ENCODE results near the gene PUS7.
"Not testable (repeated sequence)": the region's sequence is repeated elsewhere in the genome, so short reads cannot be mapped to it uniquely, and the experiment has no call there.

The PUS7 gene

DNA sequence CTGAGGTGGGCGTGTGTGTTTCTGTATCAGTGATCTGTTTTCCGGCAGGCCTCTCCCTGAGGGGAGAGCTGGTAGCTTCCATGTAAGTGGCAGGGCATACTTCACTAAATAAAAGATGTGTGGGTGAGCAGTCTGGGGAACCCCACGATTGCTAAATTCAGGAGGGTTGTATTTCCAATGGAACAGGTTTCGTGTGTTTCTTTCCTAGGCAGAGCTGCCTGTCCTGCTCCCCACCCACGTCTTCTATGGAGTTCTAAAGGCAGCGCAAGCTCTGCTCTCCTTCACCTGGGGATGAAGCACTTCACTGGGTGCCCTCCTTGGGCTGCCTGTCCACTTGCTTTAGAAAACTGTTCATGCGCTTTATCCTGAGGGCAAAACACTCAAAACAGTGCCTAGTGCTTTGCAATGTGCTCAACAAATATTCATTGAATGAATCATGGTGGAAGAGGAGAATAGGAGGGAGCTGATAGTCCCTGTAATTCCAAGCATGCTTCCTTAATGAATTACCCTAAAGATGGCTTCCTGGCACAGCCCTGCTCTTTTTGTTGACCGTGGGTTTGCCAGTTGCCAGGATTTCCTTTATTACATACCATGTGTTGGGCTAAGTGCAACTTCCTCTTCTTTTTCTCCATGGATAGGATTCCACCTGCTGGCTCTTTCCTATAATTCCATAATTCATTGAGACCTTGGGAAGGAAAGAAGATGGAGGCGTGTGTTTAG is 82.7 kb downstream of the PUS7 start:
- no peak overlapping the region for H3K4me2 ChIP-seq (ENCODE audit: low read length)
- H3K9me3 ChIP-seq (ENCODE audit: insufficient read depth, low read depth, low read length) = no peaks in the 10 kb centered on the region
- H3K27ac ChIP-seq (ENCODE audit: low read depth, low read length) = peak overlapping the region; percentile 6
- H3K36me3 ChIP-seq (ENCODE audit: control insufficient read depth in 1 of 2, insufficient read depth in 2 of 2, low read length in 2 of 2) = no peaks in the 10 kb centered on the region
- no peak overlapping the region for H2BK120ac ChIP-seq (ENCODE audit: insufficient read depth, low read length, poor library complexity)
- H2BK12ac ChIP-seq (ENCODE audit: low read length) = no peak overlapping the region
- H3K18ac ChIP-seq (ENCODE audit: low read length) = no peak overlapping the region
- peaks cover 4 to 5% of the 10 kb centered on the region in 2 experiments for H3K4me1 ChIP-seq (ENCODE audit: control insufficient read depth in 1 of 2, insufficient read depth in 2 of 2, low read length in 2 of 2)
- no peaks in the 10 kb centered on the region for H3K27me3 ChIP-seq (ENCODE audit: insufficient read depth, low read length)
- H2AFZ ChIP-seq (ENCODE audit: insufficient read depth, low read length, poor library complexity) = peak overlapping the region; percentile 19
- H2BK5ac ChIP-seq (ENCODE audit: low read depth, low read length, poor library complexity) = no peak overlapping the region
- no peak overlapping the region for H3K14ac ChIP-seq (ENCODE audit: low read length)
- no peak overlapping the region for H4K12ac ChIP-seq (ENCODE audit: low read depth, low read length)
- H3K79me1 ChIP-seq (ENCODE audit: low read length) = no peaks in the 10 kb centered on the region
- no peak overlapping the region for H3K23ac ChIP-seq (ENCODE audit: low read length)
- H3K4me3 ChIP-seq (ENCODE audit: low read depth, low read length) = no peak overlapping the region
- H2AK5ac ChIP-seq (ENCODE audit: low read length) = no peak overlapping the region
- H3K79me2 ChIP-seq (ENCODE audit: control insufficient read depth, insufficient read depth, low read length, poor library complexity) = no peaks in the 10 kb centered on the region
- peak; percentile 73 to 89 for DNase-seq
- no peak overlapping the region for H4K8ac ChIP-seq (ENCODE audit: low read depth, low read length)
- no peak overlapping the region for H4K91ac ChIP-seq (ENCODE audit: low read depth, low read length)
- no CpG with 5 or more reads among the region's 9 CpGs for WGBS (ENCODE audit: extremely low coverage, insufficient coverage, insufficient read length)
- H3K4ac ChIP-seq (ENCODE audit: low read depth, low read length) = no peak overlapping the region
- no peak overlapping the region for H3K9ac ChIP-seq (ENCODE audit: low read length)

DNA sequence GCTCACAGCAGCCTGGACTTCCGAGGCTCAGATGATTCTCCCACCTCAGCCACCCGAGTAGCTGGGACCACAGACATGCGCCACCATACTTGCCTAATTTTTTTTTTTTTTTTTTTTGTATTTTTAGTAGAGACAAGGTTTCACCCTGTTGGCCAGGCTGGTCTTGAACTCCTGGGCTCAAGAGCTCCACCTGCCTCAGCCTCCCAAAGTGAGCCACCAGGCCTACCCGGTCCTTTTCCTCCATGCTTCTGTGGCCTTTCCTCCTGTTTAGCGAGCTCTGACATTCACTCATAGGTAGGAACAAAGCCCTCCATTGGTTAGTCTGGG is 83.3 kb downstream of the PUS7 start:
- Histone ChIP-seq H3K4me1 (ENCODE audit: control insufficient read depth in 1 of 2, insufficient read depth in 2 of 2, low read length in 2 of 2) (peaks cover 4 to 5% of the 10 kb centered on the region in 2 experiments), H2BK5ac (ENCODE audit: low read depth, low read length, poor library complexity) (no peak overlapping the region), H3K4me3 (ENCODE audit: low read depth, low read length) (no peak overlapping the region), H2AK5ac (ENCODE audit: low read length) (no peak overlapping the region), H3K9me3 (ENCODE audit: insufficient read depth, low read depth, low read length) (no peaks in the 10 kb centered on the region), H3K27me3 (ENCODE audit: insufficient read depth, low read length) (no peaks in the 10 kb centered on the region), H2AFZ (ENCODE audit: insufficient read depth, low read length, poor library complexity) (peak overlapping the region; percentile 15), H2BK12ac (ENCODE audit: low read length) (no peak overlapping the region), H4K8ac (ENCODE audit: low read depth, low read length) (no peak overlapping the region), H3K79me1 (ENCODE audit: low read length) (no peaks in the 10 kb centered on the region), H3K23ac (ENCODE audit: low read length) (no peak overlapping the region), H2BK120ac (ENCODE audit: insufficient read depth, low read length, poor library complexity) (no peak overlapping the region), H4K91ac (ENCODE audit: low read depth, low read length) (no peak overlapping the region), H3K36me3 (ENCODE audit: control insufficient read depth in 1 of 2, insufficient read depth in 2 of 2, low read length in 2 of 2) (no peaks in the 10 kb centered on the region), H3K4me2 (ENCODE audit: low read length) (no peak overlapping the region), H3K9ac (ENCODE audit: low read length) (no peak overlapping the region), H3K79me2 (ENCODE audit: control insufficient read depth, insufficient read depth, low read length, poor library complexity) (no peaks in the 10 kb centered on the region), H4K12ac (ENCODE audit: low read depth, low read length) (no peak overlapping the region), H3K4ac (ENCODE audit: low read depth, low read length) (no peak overlapping the region), H3K18ac (ENCODE audit: low read length) (no peak overlapping the region), H3K27ac (ENCODE audit: low read depth, low read length) (no peak overlapping the region), H3K14ac (ENCODE audit: low read length) (no peak overlapping the region)
- WGBS (ENCODE audit: extremely low coverage, insufficient coverage, insufficient read length) = no CpG with 5 or more reads among the region's 5 CpGs
- DNase-seq = no peak

DNA sequence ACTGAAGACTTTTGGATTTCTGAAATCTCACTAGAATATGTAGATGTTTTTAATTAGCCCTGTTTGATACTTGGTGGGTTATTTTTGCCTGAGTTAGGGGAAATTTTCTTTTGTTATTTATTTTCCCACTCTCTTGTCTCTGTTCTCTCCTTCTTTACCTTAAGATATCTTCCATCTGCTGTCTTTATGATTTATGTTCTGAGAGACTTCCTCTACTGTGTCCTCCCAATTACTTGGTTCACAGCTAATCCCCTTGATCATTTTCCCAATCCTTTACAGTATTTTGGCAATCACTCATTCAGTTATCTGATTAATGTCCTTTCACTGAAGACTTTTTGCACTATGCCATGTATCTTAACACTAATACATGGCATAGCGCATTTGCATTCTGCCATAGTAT is 83.8 kb downstream of the PUS7 start:
- no peak overlapping the region for H3K4ac ChIP-seq (ENCODE audit: low read depth, low read length)
- no peaks in the 10 kb centered on the region for H3K79me2 ChIP-seq (ENCODE audit: control insufficient read depth, insufficient read depth, low read length, poor library complexity)
- no peaks in the 10 kb centered on the region for H3K79me1 ChIP-seq (ENCODE audit: low read length)
- no CpG with 5 or more reads among the region's 1 CpG for WGBS (ENCODE audit: extremely low coverage, insufficient coverage, insufficient read length)
- H3K27me3 ChIP-seq (ENCODE audit: insufficient read depth, low read length) = no peaks in the 10 kb centered on the region
- H3K4me3 ChIP-seq (ENCODE audit: low read depth, low read length) = no peak overlapping the region
- H2AK5ac ChIP-seq (ENCODE audit: low read length) = no peak overlapping the region
- H4K8ac ChIP-seq (ENCODE audit: low read depth, low read length) = no peak overlapping the region
- H2BK120ac ChIP-seq (ENCODE audit: insufficient read depth, low read length, poor library complexity) = no peak overlapping the region
- H3K9ac ChIP-seq (ENCODE audit: low read length) = no peak overlapping the region
- no peaks in the 10 kb centered on the region for H3K9me3 ChIP-seq (ENCODE audit: insufficient read depth, low read depth, low read length)
- no peak overlapping the region for H2BK5ac ChIP-seq (ENCODE audit: low read depth, low read length, poor library complexity)
- H3K36me3 ChIP-seq (ENCODE audit: control insufficient read depth in 1 of 2, insufficient read depth in 2 of 2, low read length in 2 of 2) = no peaks in the 10 kb centered on the region
- H4K91ac ChIP-seq (ENCODE audit: low read depth, low read length) = no peak overlapping the region
- H3K4me1 ChIP-seq (ENCODE audit: control insufficient read depth in 1 of 2, insufficient read depth in 2 of 2, low read length in 2 of 2) = peaks cover 4 to 5% of the 10 kb centered on the region in 2 experiments
- DNase-seq = no peak
- no peak overlapping the region for H2AFZ ChIP-seq (ENCODE audit: insufficient read depth, low read length, poor library complexity)
- no peak overlapping the region for H4K12ac ChIP-seq (ENCODE audit: low read depth, low read length)
- H2BK12ac ChIP-seq (ENCODE audit: low read length) = no peak overlapping the region
- H3K23ac ChIP-seq (ENCODE audit: low read length) = no peak overlapping the region
- H3K14ac ChIP-seq (ENCODE audit: low read length) = no peak overlapping the region
- no peak overlapping the region for H3K27ac ChIP-seq (ENCODE audit: low read depth, low read length)
- H3K4me2 ChIP-seq (ENCODE audit: low read length) = no peak overlapping the region
- H3K18ac ChIP-seq (ENCODE audit: low read length) = no peak overlapping the region

DNA sequence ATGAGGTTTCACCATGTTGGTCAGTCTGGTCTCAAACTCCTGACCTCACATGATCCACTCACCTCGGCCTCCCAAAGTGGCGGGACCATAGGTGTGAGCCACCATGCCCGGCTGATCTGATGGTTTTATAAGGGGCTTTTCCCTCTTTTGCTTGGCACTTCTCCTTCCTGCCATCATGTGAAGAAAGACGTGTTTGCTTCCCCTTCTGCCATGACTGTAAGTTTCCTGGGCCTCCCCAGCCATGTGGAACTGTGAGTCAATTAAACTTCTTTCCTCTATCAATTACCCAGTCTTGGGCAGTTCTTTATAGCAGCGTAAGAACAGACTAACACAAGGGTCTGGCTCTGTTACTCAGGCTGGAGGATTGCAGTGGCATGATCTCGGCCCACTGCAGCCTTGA is 84.7 kb downstream of the PUS7 start:
- not testable (repeated sequence) for H3K4me3 ChIP-seq (ENCODE audit: low read depth, low read length); H2BK120ac ChIP-seq (ENCODE audit: insufficient read depth, low read length, poor library complexity); H3K36me3 ChIP-seq (ENCODE audit: control insufficient read depth in 1 of 2, insufficient read depth in 2 of 2, low read length in 2 of 2); H3K18ac ChIP-seq (ENCODE audit: low read length); H2BK12ac ChIP-seq (ENCODE audit: low read length); H3K4ac ChIP-seq (ENCODE audit: low read depth, low read length); H3K4me2 ChIP-seq (ENCODE audit: low read length); H3K4me1 ChIP-seq (ENCODE audit: control insufficient read depth in 1 of 2, insufficient read depth in 2 of 2, low read length in 2 of 2); H3K79me2 ChIP-seq (ENCODE audit: control insufficient read depth, insufficient read depth, low read length, poor library complexity); H2BK5ac ChIP-seq (ENCODE audit: low read depth, low read length, poor library complexity); H3K23ac ChIP-seq (ENCODE audit: low read length); H4K12ac ChIP-seq (ENCODE audit: low read depth, low read length); H2AFZ ChIP-seq (ENCODE audit: insufficient read depth, low read length, poor library complexity); H4K91ac ChIP-seq (ENCODE audit: low read depth, low read length); H3K9me3 ChIP-seq (ENCODE audit: insufficient read depth, low read depth, low read length); H4K8ac ChIP-seq (ENCODE audit: low read depth, low read length); DNase-seq; H3K27ac ChIP-seq (ENCODE audit: low read depth, low read length); H3K14ac ChIP-seq (ENCODE audit: low read length); H3K79me1 ChIP-seq (ENCODE audit: low read length); H2AK5ac ChIP-seq (ENCODE audit: low read length); H3K9ac ChIP-seq (ENCODE audit: low read length); H3K27me3 ChIP-seq (ENCODE audit: insufficient read depth, low read length)
- no CpG with 5 or more reads among the region's 6 CpGs for WGBS (ENCODE audit: extremely low coverage, insufficient coverage, insufficient read length)

All from trophoblast cell (in vitro differentiated cells and primary cell).